Transverse colon (tissue), 3 donors: Measurements from ENCODE around the gene RNF126.

Experiments
- EP300 ChIP-seq: sonication (generic); formaldehyde crosslinking; IDR thresholded peaks from one replicate; pipeline ENCODE4 v1.6.1; 2017; ENCODE audit warnings: antibody characterized with exemption, low read depth
- POLR2A ChIP-seq: fragments of 450-650 bp; IDR thresholded peaks from one replicate; pipeline ENCODE4 v1.6.1; 2016; ENCODE audit warnings: antibody characterized with exemption, mild to moderate bottlenecking, moderate library complexity
- TF ChIP-seq, protein P1 (sequence below), 5 experiments: fragments of 200-600 bp in 3 of 5; fragments of 450-650 bp in 2 of 5; sonication (generic) in 3 of 5; IDR thresholded peaks; 1 replicate in 2 of 5; 2 replicates in 3 of 5; pipeline ENCODE4 v1.5.1; 2016 to 2017; ENCODE audit warnings: antibody characterized with exemption in 5 of 5, inconsistent platforms in 3 of 5, mild to moderate bottlenecking in 2 of 5, moderate library complexity in 1 of 5

DNA sequence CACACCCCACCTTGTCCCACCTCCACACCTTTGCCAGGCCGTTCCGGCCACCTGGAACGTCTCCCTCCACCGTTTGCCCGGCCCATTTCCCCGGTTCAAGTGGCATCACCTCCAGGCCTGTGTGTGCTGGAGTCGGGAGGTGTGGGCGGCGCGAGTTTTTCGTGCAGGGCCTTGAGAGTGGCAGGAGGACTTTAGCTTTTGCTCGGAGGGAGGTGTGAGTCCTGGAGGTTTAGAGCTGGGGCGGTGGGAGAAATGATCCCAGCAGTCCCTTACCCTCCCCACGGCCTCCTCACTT, 41.4 kb upstream of the RNF126 start:
- TF ChIP-seq EP300 (no peak), POLR2A (no peak)
- TF ChIP-seq, protein P1, sequence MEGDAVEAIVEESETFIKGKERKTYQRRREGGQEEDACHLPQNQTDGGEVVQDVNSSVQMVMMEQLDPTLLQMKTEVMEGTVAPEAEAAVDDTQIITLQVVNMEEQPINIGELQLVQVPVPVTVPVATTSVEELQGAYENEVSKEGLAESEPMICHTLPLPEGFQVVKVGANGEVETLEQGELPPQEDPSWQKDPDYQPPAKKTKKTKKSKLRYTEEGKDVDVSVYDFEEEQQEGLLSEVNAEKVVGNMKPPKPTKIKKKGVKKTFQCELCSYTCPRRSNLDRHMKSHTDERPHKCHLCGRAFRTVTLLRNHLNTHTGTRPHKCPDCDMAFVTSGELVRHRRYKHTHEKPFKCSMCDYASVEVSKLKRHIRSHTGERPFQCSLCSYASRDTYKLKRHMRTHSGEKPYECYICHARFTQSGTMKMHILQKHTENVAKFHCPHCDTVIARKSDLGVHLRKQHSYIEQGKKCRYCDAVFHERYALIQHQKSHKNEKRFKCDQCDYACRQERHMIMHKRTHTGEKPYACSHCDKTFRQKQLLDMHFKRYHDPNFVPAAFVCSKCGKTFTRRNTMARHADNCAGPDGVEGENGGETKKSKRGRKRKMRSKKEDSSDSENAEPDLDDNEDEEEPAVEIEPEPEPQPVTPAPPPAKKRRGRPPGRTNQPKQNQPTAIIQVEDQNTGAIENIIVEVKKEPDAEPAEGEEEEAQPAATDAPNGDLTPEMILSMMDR (IDR thresholded peaks at IDR 0.05), result no peak
